BE2C (cell line): ENCODE data around the gene NKX2-1.

Experiments used
- DNase-seq: peaks from one replicate; pipeline ENCODE4 v3.0.0-alpha.2; 2020
- H3K27me3 ChIP-seq: fragments of 250-450 bp; sonication (Bioruptor Pico); 2 replicates; pipeline ENCODE4 v1.5.1; 2020; ENCODE audit warnings: mild to moderate bottlenecking
- H3K36me3 ChIP-seq: fragments of 250-450 bp; sonication (Bioruptor Pico); 2 replicates; pipeline ENCODE4 v1.5.1; 2020; ENCODE audit warnings: mild to moderate bottlenecking
- H3K4me1 ChIP-seq: fragments of 250-450 bp; sonication (Bioruptor Pico); 2 replicates; pipeline ENCODE4 v1.5.1; 2020
- H3K4me3 ChIP-seq: 2 replicates; pipeline ENCODE4 v1.5.1; 2011; ENCODE audit warnings: low read depth, low read length
- H3K9me3 ChIP-seq: fragments of 250-450 bp; sonication (Bioruptor Pico); 2 replicates; pipeline ENCODE4 v1.5.1; 2020
- CTCF ChIP-seq: IDR thresholded peaks from 2 replicates; pipeline ENCODE4 v1.5.1; 2012; ENCODE audit warnings: mild to moderate bottlenecking, low read depth, low read length

NKX2-1 gene

GRCh38 chr14:36514278-36515104 lies 5.5 kb downstream of the NKX2-1 start:
- TF ChIP-seq CTCF, result no peak
- H3K36me3 ChIP-seq, result no peaks in the 10 kb centered on the region
- no peaks in the 10 kb centered on the region for H3K4me1 ChIP-seq
- DNase-seq, result no peak
- H3K4me3 ChIP-seq, result no peak overlapping the region
- no peaks in the 10 kb centered on the region for H3K9me3 ChIP-seq
- H3K27me3 ChIP-seq, result peaks cover 97% of the 10 kb centered on the region

DNA sequence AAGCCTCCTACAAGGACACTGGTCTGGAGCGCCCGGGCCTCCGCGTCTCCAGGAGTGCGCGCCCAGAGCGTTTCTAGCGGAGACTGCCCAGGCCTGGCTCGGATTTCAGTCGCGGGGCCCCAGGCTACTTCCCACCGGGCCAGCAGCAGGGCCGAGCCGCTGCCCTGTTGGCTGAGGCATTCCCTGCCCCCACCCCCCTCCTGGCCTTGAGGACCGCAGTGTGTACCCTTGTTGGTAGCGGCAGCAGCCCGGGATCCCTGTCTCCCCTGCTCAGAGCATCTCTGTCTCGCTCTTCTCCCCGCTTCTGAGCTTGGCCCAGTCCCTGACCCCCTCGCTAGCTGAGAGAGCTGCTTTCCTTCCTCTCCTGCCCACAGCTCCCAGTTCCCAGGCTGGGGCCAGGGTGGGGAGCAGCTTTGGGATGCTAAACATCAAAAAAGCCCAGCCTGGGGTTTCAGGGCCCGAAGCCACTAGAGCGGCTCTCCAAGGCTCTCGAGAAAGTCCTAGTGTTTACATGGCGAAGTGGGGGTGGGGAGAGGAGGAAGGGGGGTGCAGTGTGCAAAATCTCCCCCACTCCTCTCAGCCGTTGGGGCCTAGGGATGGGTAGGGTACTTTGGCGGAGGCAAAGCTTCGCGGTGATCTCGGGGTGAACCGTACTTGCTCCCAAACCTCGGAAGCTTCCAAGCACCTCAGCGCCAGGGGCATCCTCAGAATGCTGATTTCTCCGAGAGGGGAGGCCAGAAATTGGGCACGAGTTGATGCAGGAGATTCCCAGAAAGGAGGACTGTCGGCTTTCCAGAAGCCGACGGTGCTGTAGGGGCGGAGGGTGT lies 6.4 kb downstream of the NKX2-1 start:
- no peaks in the 10 kb centered on the region for H3K4me1 ChIP-seq
- peaks cover 97% of the 10 kb centered on the region for H3K27me3 ChIP-seq
- no peak for DNase-seq
- no peak for TF ChIP-seq CTCF
- H3K4me3 ChIP-seq, result no peak overlapping the region
- no peaks in the 10 kb centered on the region for H3K9me3 ChIP-seq
- no peaks in the 10 kb centered on the region for H3K36me3 ChIP-seq

- no peaks in the 10 kb centered on the region for H3K4me1 ChIP-seq
- no peak for DNase-seq
Measured at GRCh38 chr14:36513012-36513420, 7.0 kb downstream of the NKX2-1 start.

DNA sequence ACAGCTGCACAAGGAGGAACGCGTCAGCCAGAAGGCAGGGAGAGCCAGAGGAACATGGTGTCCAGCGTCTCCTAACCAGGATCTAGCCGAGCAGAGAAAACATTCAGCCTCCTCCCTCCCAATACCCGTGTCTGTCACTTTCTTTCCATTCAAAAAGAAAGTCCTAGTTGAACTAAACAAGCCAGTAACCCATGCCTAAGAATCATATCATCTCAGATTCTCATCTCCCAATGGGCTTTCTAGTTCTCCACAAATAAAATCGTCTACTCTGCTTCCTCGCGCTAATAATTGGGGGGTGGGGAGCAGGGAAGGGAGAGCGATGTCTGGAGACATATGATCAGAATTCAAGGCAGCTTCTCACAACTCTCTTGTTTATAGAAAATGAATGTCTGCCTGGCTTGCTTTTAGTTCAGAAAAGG lies 7.4 kb downstream of the NKX2-1 start:
- Histone ChIP-seq H3K4me3 (no peak overlapping the region), H3K9me3 (no peaks in the 10 kb centered on the region), H3K4me1 (no peaks in the 10 kb centered on the region), H3K36me3 (no peaks in the 10 kb centered on the region), H3K27me3 (peaks cover 95% of the 10 kb centered on the region)
- TF ChIP-seq CTCF, result no peak
- no peak for DNase-seq

More at GRCh38 chr14:36513012-36513420, 7.0 kb downstream of the NKX2-1 start:
- peaks cover 95% of the 10 kb centered on the region for H3K27me3 ChIP-seq
- H3K9me3 ChIP-seq, result no peaks in the 10 kb centered on the region
- no peaks in the 10 kb centered on the region for H3K36me3 ChIP-seq
- TF ChIP-seq CTCF, result no peak
- no peak overlapping the region for H3K4me3 ChIP-seq

DNA sequence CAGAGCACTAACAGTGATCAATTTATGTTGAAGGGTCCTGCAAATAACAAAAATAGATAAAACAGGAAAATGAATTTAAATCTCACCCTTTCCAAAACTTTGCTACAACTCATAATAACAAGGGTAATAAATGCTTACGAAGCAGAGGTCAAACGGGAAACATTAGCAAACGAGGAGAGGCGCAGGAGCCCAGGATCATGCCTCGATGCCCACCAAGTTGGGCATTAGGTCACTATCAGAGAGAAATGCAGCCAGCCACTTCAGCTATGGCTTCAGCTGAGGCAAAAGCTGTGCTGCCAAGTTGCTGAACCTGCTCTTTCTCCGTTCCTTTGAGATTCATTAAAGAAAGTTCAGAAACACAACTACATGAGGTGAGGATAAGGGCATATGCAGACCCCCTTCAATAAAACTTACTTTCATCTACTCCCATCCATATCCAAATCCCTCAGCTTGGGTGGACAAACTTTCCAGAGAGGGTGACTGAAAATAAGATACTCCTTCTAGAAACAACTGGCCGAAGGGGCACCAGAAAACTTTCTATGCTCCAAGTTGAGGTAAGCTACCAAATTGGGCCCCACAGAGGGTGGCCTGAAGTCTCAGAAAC lies 7.9 kb downstream of the NKX2-1 start:
- Histone ChIP-seq H3K4me1 (no peaks in the 10 kb centered on the region), H3K4me3 (no peak overlapping the region), H3K9me3 (no peaks in the 10 kb centered on the region), H3K36me3 (no peaks in the 10 kb centered on the region), H3K27me3 (peaks cover 93% of the 10 kb centered on the region)
- no peak for DNase-seq
- TF ChIP-seq CTCF, result no peak
